ENCODE data around the gene MUC4. TPM values are rescaled to one million over a fixed set of nuclear protein-coding genes. Genes with fewer than 3 reads are reported as not detected.

MUC4 gene
- polyA plus RNA-seq, 3 donors, result not detected

DNA sequence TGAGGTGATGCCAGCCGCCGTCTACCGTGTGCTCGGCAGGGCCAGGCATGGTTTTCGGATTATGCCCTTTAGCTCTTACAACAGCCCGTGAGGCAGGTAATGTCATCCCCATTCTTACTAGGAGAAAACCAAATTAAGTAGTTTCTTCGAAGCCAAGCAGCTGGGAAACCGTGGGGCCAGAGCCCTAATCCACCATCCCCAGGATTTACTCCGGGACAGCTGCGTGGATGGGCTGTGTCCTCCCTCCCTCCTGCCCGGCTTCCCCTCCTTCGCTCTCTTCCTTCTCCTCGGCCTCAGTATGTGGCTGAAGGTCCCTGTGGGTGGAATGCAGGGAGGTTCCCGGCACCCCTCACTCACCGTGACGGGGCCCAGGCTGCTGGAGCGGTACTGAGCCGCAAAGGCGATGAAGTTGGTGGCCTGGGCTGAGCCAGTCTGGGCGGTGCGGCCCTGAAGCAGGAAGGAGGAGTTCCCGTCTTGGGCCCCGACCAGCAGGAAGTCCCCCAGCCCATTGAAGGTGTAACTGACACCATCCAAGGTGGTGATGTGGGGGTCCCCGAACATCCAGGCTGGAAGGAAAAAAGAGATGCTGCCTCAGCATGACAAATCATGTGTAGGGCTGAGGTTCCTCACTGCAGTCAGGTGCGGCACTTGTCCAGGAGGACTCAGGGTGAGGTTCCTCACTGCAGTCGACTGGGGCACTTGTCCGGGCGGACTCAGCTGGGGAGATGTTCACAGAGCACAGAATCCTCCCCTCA is 48.5 kb downstream of the MUC4 start:
- H3K79me2 ChIP-seq (ENCODE audit: insufficient read depth, low read length), result no peaks in the 10 kb centered on the region
- no peak overlapping the region for H3K27ac Mint-ChIP-seq
- intact Hi-C loops (cut with micrococcal nuclease), result no loop called here
- no peak overlapping the region for H3K9ac ChIP-seq (ENCODE audit: insufficient read depth, low read length, poor library complexity, severe bottlenecking)
- peaks cover 0 to 13% (median 3%) of the 10 kb centered on the region in 7 donors for H3K9me3 Mint-ChIP-seq
- no peaks in the 10 kb centered on the region for H4K20me1 ChIP-seq (ENCODE audit: insufficient read depth, low read length)
- 65% methylated on average over 24 of the region's 28 CpGs for WGBS (ENCODE audit: insufficient coverage)
- H2AFZ ChIP-seq (ENCODE audit: insufficient read depth, low read depth, low read length, poor library complexity, severe bottlenecking), result no peak overlapping the region
- H3K36me3 Mint-ChIP-seq, result no peaks in the 10 kb centered on the region
- no peak for DNase-seq
- no peaks in the 10 kb centered on the region for H3K9me3 ChIP-seq (replicated peaks in 1 of 2; ENCODE audit: control insufficient read depth in 1 of 2, insufficient read depth in 1 of 2, low read length in 2 of 2)
- peaks cover 14 to 15% of the 10 kb centered on the region in 2 donors for H3K27me3 ChIP-seq (ENCODE audit: control insufficient read depth in 2 of 2, insufficient read depth in 2 of 2, low read length in 2 of 2)
- TF ChIP-seq, protein P1, sequence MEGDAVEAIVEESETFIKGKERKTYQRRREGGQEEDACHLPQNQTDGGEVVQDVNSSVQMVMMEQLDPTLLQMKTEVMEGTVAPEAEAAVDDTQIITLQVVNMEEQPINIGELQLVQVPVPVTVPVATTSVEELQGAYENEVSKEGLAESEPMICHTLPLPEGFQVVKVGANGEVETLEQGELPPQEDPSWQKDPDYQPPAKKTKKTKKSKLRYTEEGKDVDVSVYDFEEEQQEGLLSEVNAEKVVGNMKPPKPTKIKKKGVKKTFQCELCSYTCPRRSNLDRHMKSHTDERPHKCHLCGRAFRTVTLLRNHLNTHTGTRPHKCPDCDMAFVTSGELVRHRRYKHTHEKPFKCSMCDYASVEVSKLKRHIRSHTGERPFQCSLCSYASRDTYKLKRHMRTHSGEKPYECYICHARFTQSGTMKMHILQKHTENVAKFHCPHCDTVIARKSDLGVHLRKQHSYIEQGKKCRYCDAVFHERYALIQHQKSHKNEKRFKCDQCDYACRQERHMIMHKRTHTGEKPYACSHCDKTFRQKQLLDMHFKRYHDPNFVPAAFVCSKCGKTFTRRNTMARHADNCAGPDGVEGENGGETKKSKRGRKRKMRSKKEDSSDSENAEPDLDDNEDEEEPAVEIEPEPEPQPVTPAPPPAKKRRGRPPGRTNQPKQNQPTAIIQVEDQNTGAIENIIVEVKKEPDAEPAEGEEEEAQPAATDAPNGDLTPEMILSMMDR (IDR thresholded peaks at IDR 0.05), result no peak
- H3K4me3 ChIP-seq (replicated peaks in 1 of 3; ENCODE audit: low read depth in 2 of 3, low read length in 3 of 3), result no peak overlapping the region
- H3K36me3 ChIP-seq (replicated peaks in 1 of 2; ENCODE audit: control insufficient read depth in 1 of 2, insufficient read depth in 2 of 2, low read length in 2 of 2), result no peaks in the 10 kb centered on the region
- peaks cover 25 to 59% (median 41%) of the 10 kb centered on the region in 3 donors for H3K27me3 Mint-ChIP-seq (ENCODE audit: low read depth in 3 of 3)
- no peak overlapping the region for H3K4me2 ChIP-seq (replicated peaks; ENCODE audit: extremely low read depth, low read length, poor library complexity, severe bottlenecking)
- H3K4me1 Mint-ChIP-seq, result no peaks in the 10 kb centered on the region
- H3K27ac ChIP-seq (ENCODE audit: low read depth in 1 of 2, low read length in 2 of 2), result no peak overlapping the region
- peak overlapping the region in 1 of 2 donors; percentile 55 for H3K4me3 Mint-ChIP-seq
- no peaks in the 10 kb centered on the region for H3K4me1 ChIP-seq (ENCODE audit: control insufficient read depth in 1 of 2, insufficient read depth in 2 of 2, low read length in 2 of 2)

DNA sequence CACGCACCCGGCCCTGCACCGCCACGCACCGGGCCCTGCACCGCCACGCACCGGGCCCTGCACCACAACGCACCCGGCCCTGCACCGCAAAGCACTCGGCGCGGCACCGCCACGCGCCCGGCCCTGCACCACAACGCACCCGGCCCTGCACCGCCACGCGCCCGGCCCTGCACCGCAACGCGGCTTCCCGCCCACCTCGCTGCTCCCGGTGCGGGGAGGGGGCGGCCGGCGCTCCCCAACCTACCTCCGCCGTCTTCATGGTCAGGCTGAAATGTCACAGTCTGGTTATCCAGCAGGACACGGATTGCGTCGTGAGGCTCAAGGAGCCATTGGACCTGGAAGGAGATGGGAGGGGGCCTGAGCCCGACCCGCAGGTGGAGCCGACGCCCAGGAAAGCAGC is 49.1 kb downstream of the MUC4 start:
- Mint-ChIP-seq H3K27me3 (ENCODE audit: low read depth in 3 of 3) (peaks cover 30 to 66% (median 39%) of the 10 kb centered on the region in 3 donors), H3K4me3 (peak overlapping the region in 1 of 2 donors; percentile 63), H3K27ac (no peak overlapping the region), H3K9me3 (peaks cover 0 to 10% (median 3%) of the 10 kb centered on the region in 7 donors), H3K4me1 (no peaks in the 10 kb centered on the region), H3K36me3 (no peaks in the 10 kb centered on the region)
- H3K36me3 ChIP-seq (replicated peaks in 1 of 2; ENCODE audit: control insufficient read depth in 1 of 2, insufficient read depth in 2 of 2, low read length in 2 of 2), result no peaks in the 10 kb centered on the region
- H3K27ac ChIP-seq (ENCODE audit: low read depth in 1 of 2, low read length in 2 of 2), result no peak overlapping the region
- no peaks in the 10 kb centered on the region for H3K79me2 ChIP-seq (ENCODE audit: insufficient read depth, low read length)
- TF ChIP-seq, protein P1 (IDR thresholded peaks at IDR 0.05), result no peak
- WGBS (ENCODE audit: insufficient coverage), result 62% methylated on average over 37 of the region's 43 CpGs
- no peak overlapping the region for H3K9ac ChIP-seq (ENCODE audit: insufficient read depth, low read length, poor library complexity, severe bottlenecking)
- H3K4me1 ChIP-seq (ENCODE audit: control insufficient read depth in 1 of 2, insufficient read depth in 2 of 2, low read length in 2 of 2), result no peaks in the 10 kb centered on the region
- no peak for DNase-seq
- no peak overlapping the region for H2AFZ ChIP-seq (ENCODE audit: insufficient read depth, low read depth, low read length, poor library complexity, severe bottlenecking)
- H3K4me2 ChIP-seq (replicated peaks; ENCODE audit: extremely low read depth, low read length, poor library complexity, severe bottlenecking), result no peak overlapping the region
- H3K9me3 ChIP-seq (replicated peaks in 1 of 2; ENCODE audit: control insufficient read depth in 1 of 2, insufficient read depth in 1 of 2, low read length in 2 of 2), result no peaks in the 10 kb centered on the region
- H3K27me3 ChIP-seq (ENCODE audit: control insufficient read depth in 2 of 2, insufficient read depth in 2 of 2, low read length in 2 of 2), result peaks cover 14 to 20% of the 10 kb centered on the region in 2 donors
- intact Hi-C loops (cut with micrococcal nuclease), result no loop called here
- no peak overlapping the region for H3K4me3 ChIP-seq (replicated peaks in 1 of 3; ENCODE audit: low read depth in 2 of 3, low read length in 3 of 3)
- H4K20me1 ChIP-seq (ENCODE audit: insufficient read depth, low read length), result no peaks in the 10 kb centered on the region

All from CD14-positive monocyte (primary cell).